ENCODE measurements around the gene RNH1. TPM values are rescaled to one million over a fixed set of nuclear protein-coding genes. Genes with fewer than 3 reads are reported as not detected.

The RNH1 gene
- polyA plus RNA-seq, 1 of the 3 experiments (the other 2 are of a cell fraction) = 147 TPM

GRCh38 chr11:520428-521176, 13.6 kb upstream of the RNH1 start:
- Histone ChIP-seq H2AFZ (ENCODE audit: low read depth) (no peak overlapping the region), H3K36me3 (replicated peaks in 1 of 2; ENCODE audit: control insufficient read depth in 1 of 2, insufficient read depth in 2 of 2, low read length in 1 of 2) (peaks cover 0 to 13% of the 10 kb centered on the region in 2 experiments), H3K27ac (ENCODE audit: low read depth in 2 of 2, low read length in 1 of 2) (no peak overlapping the region), H3K4me3 (ENCODE audit: low read depth in 2 of 2, low read length in 1 of 2) (no peak overlapping the region), H4K20me1 (ENCODE audit: insufficient read depth) (no peaks in the 10 kb centered on the region), H3K9ac (no peak overlapping the region), H3F3A (replicated peaks; ENCODE audit: insufficient read depth) (peaks cover 4% of the 10 kb centered on the region), H3K79me2 (ENCODE audit: insufficient read depth) (no peaks in the 10 kb centered on the region), H3K4me2 (no peak overlapping the region), H3K27me3 (ENCODE audit: insufficient read depth) (no peaks in the 10 kb centered on the region), H3K4me1 (ENCODE audit: control insufficient read depth in 1 of 2, insufficient read depth in 2 of 2, low read depth in 1 of 2, low read length in 1 of 2) (no peaks in the 10 kb centered on the region; a peak in 1 of 4 replicates), H3K9me2 (no peaks in the 10 kb centered on the region), H3K9me3 (peaks cover 7% of the 10 kb centered on the region; the same call in 1 of the 2 replicates)
- TF ChIP-seq RFX5 (IDR thresholded peaks at IDR 0.05; ENCODE audit: low read length) = no peak
- no peak for TF ChIP-seq CHD2 (IDR thresholded peaks at IDR 0.05; ENCODE audit: low read length, partially characterized antibody)
- no peak for TF ChIP-seq GABPA (IDR thresholded peaks at IDR 0.05; ENCODE audit: low read depth)
- no peak for TF ChIP-seq SMC3 (IDR thresholded peaks at IDR 0.05; ENCODE audit: low read depth, low read length)
- no peak for TF ChIP-seq TEAD4 (IDR thresholded peaks at IDR 0.05; ENCODE audit: borderline replicate concordance, insufficient read depth)
- no peak for TF ChIP-seq RAD21 (IDR thresholded peaks at IDR 0.05; ENCODE audit: low read length)
- TF ChIP-seq RXRA (IDR thresholded peaks at IDR 0.05; ENCODE audit: borderline replicate concordance, low read depth) = no peak
- no peak for TF ChIP-seq REST (IDR thresholded peaks at IDR 0.05; ENCODE audit: low read depth, low read length)
- no peak for TF ChIP-seq CTCF (IDR thresholded peaks at IDR 0.05)
- no peak for TF ChIP-seq YY1 (IDR thresholded peaks at IDR 0.05; ENCODE audit: low read depth)
- no peak for TF ChIP-seq MAX (IDR thresholded peaks at IDR 0.05; ENCODE audit: low read depth)
- ChIA-PET POLR2A (no interaction called here), CTCF (interaction anchor here (0.6 to 1.0 kb wide), 2 partner anchors 12 to 26 kb away, joined by 3 to 4 read pairs; no protein-coding TSS in a partner anchor)
- no peak for DNase-seq
- 90% methylated on average over 39 of the region's 39 CpGs for WGBS (ENCODE audit: low lambda C conversion rate)

Data from SK-N-SH (cell line).